GM19467 (cell line): ENCODE measurements around the gene SOHLH2.

ENCODE experiments used
- ATAC-seq: cut with Tn5 transposase; IDR thresholded peaks from one replicate; pipeline ENCODE4 v1.9.1; 2021; ENCODE audit warnings: mild to moderate bottlenecking, moderate library complexity; ENCODE audit not compliant: unreplicated experiment

SOHLH2 gene

GRCh38 chr13:36214163-36214921, at the start of gene SOHLH2:
TSS of gene SOHLH2 (minus strand) at chr13:36214556. CDS start at chr13:36214526, 30 bp downstream.
- ATAC-seq, result no peak

GRCh38 chr13:36261976-36262375, 47.6 kb upstream of the SOHLH2 start:
- ATAC-seq, result no peak

GRCh38 chr13:36261011-36261410, 46.7 kb upstream of the SOHLH2 start:
- ATAC-seq, result no peak

- no peak for ATAC-seq
Measured at GRCh38 chr13:36259361-36260137, 45.2 kb upstream of the SOHLH2 start.

- ATAC-seq, result no peak
Measured at GRCh38 chr13:36258831-36259230, 44.5 kb upstream of the SOHLH2 start.

- no peak for ATAC-seq
Measured at GRCh38 chr13:36251526-36251925, 37.2 kb upstream of the SOHLH2 start.

- no peak for ATAC-seq
Measured at GRCh38 chr13:36251017-36251416, 36.7 kb upstream of the SOHLH2 start.

GRCh38 chr13:36248700-36249099, 34.3 kb upstream of the SOHLH2 start:
- ATAC-seq, result no peak

- ATAC-seq, result no peak
Measured at GRCh38 chr13:36244990-36245389, 30.6 kb upstream of the SOHLH2 start.

- ATAC-seq, result no peak
Measured at GRCh38 chr13:36244073-36244472, 29.7 kb upstream of the SOHLH2 start.

GRCh38 chr13:36242761-36243160, 28.4 kb upstream of the SOHLH2 start:
- ATAC-seq, result no peak

GRCh38 chr13:36231236-36231635, 16.9 kb upstream of the SOHLH2 start:
- ATAC-seq, result no peak

- no peak for ATAC-seq
Measured at GRCh38 chr13:36224730-36225129, 10.4 kb upstream of the SOHLH2 start.

- ATAC-seq, result no peak
Measured at GRCh38 chr13:36219883-36220282, 5.5 kb upstream of the SOHLH2 start.

- ATAC-seq, result no peak
Measured at GRCh38 chr13:36217456-36217855, 3.1 kb upstream of the SOHLH2 start.

GRCh38 chr13:36212789-36213188, 1.6 kb downstream of the SOHLH2 start:
- no peak for ATAC-seq

GRCh38 chr13:36211567-36211966, 2.8 kb downstream of the SOHLH2 start:
- no peak for ATAC-seq

- ATAC-seq, result no peak
Measured at GRCh38 chr13:36210738-36211137, 3.6 kb downstream of the SOHLH2 start.

- no peak for ATAC-seq
Measured at GRCh38 chr13:36207672-36208071, 6.7 kb downstream of the SOHLH2 start.

- no peak for ATAC-seq
Measured at GRCh38 chr13:36193151-36193855, 21.1 kb downstream of the SOHLH2 start.

- ATAC-seq, result no peak
Measured at GRCh38 chr13:36192166-36192565, 22.2 kb downstream of the SOHLH2 start.

GRCh38 chr13:36190771-36191170, 23.6 kb downstream of the SOHLH2 start:
- no peak for ATAC-seq
